ENCODE measurements around the gene MPV17L. TPM values are rescaled to one million over a fixed set of nuclear protein-coding genes. Genes with fewer than 3 reads are reported as not detected.
"Not testable (repeated sequence)": the region's sequence is repeated elsewhere in the genome, so short reads cannot be mapped to it uniquely, and the experiment has no call there.

The MPV17L gene
- total RNA-seq, 1 donor from 2014 or later, result 14.4 TPM

DNA sequence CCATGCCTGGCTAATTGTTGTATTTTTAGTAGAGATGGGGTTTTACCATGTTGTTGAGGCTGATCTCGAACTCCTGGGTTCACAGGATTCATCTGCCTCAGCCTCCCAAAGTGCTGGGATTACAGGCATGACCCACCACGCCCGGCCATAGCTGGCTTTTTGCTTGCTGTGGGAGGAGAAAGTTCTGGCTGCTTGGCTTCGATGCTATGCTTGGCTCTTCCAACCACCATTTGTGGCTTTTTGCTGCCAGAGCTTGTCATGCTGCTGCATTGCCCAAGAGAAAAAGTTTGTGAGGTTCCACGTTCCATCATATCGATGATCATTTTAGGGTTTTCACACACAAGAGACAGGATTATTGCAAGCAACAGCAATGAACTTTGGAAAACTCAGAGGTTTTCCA is 55.1 kb downstream of the MPV17L start:
- DNase-seq (ENCODE audit: low spot score), result no peak

DNA sequence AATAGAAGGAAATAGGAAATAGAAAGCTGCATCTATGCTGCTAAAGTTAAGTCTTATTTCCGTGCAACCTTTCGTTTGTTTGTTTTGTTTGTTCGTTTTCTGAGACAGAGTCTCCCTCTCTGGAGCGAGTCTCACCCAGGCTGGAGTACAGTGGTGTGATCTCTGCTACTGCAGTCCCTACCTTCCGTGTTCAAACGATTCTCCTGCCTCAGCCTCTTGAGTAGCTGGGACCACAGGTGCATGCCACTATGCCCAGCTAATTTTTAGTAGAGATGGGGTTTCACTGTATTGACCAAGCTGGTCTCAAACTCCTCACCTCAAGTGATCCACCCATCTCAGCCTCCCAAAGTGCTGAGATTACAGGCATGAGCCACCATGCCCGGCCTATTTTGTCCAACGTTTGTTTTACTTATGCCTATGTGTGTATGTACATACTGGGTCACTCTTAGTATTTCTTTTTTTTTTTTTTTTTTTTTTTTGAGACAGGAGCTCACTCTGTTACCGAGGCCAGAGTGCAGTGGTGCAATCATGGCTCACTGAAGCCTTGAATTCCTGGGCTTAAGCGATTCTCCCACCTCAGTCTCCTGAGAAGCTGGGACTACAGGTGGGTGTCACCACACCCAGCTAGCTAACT is 55.7 kb downstream of the MPV17L start:
- DNase-seq (ENCODE audit: low spot score), result no peak

DNA sequence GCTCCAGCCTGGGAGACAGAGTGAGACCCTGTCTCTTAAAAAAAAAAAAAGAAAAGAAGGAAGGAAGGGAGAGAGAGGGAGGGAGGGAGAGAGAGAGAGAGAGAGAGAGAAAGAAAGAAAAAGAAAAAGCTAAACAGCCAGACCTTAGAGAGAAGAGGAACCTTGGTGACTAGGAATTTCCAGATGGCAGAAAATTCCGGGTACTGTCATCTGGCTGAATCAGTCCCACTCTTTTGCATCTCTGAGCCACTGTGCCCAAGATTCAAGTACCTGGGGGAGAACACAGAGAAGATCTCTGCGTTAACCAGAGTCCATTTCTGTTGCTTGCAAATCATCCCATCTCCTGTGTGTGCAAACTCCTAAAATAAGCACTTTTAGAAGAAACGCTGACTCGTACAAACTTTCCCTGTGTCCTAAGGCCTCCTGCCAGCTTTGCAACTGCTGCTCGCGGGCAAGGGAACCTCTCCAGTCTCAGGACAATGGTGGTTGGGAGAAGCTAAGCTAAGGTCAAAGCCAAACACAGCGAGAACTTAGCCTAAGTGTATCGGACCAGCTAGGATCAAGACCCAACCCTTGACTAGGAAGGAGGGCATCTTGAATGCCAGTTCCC is 56.8 kb downstream of the MPV17L start:
- no peak for DNase-seq (ENCODE audit: low spot score)

DNA sequence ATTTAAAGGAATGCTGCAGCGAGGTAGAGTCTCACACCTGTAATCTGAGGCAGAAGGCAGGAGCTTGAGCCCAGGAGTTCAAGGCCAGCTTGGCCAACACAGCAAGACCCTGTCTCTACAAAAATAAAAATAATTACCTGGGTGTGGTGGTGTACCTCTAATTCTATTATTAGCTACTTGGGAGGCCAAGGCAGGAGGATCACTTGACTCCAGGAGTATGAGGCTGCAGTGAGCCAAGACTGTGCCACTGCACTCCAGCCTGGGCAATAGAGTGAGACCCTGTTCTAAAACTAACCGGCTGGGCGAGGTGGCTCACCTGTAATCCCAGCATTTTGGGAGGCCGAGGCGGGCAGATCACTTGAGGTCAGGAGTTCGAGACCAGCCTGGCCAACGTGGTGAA is 57.7 kb downstream of the MPV17L start:
- DNase-seq (ENCODE audit: low spot score), result not testable (repeated sequence)

DNA sequence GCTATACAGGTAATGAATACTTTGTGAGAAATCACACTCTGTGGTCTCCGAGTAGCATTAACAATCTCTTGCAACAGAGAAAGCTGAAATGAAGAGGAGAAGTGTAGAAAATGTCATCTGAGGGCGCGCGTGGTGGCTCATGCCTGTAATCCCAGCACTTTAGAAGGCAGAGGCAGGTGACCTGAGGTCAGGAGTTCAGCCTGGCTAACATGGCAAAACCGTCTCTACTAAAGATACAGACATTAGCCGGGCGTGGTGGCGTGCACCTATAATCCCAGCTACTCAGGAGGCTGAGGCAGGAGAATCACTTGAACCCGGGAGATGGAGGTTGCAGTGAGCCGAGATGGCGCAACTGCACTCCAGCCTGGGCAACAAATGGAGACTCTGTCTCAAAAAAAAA is 59.4 kb downstream of the MPV17L start:
- not testable (repeated sequence) for DNase-seq (ENCODE audit: low spot score)

DNA sequence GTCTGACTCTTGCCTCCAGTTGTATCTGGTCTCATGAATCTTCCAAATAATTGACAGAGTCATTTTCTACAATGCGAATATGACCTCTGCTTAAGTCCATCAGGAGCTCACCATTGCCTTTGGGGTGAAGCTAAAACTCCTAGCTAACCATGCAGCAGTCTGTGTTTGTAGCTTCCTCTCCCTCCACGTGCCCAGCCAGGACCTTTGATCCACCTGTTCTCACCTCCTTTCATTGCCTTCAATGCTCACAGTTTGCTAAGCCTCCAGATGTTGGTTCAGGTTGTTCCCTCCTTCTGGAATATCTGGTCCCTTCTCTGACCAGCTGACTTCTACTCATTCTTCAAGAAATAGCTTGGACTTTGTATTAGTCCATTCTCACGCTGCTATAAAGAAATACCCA is 61.8 kb downstream of the MPV17L start:
- DNase-seq (ENCODE audit: low spot score), result no peak

DNA sequence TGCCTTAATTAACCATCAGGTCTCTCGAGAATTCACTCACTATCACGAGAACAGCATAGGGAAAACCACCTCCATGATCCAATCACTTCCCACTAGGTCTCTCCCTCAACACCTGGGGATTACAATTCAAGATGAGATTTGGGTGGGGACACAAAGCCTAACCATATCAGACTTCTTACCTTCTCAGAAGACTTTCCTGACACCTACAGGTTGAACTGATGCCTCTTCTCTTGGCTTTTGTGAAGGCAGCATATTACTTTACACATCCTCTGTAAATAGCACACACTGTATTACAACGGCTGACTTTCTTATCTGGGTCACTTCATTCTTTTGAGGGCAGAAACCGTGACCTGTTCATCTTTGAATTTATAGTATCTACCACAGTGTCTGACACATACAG is 62.4 kb downstream of the MPV17L start:
- no peak for DNase-seq (ENCODE audit: low spot score)

DNA sequence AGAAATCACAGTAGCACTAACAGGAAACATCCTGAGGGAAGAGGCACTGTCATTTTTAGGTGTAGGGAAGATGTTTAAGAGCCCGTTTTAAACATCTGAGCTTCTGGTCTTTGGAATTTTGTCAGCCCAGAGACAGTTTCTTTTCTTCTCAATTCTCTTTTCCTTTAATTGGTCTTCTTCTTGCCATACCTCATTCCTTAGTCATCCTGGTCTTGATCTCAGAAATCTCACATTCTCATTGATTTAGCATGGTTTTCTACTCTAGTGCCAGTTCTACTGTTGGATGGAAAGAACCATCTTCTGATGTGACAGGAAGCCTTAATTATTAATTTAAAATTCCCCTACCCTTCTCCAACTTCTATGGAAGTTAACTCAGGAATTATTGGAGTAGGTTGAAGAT is 64.2 kb downstream of the MPV17L start:
- DNase-seq (ENCODE audit: low spot score), result no peak

DNA sequence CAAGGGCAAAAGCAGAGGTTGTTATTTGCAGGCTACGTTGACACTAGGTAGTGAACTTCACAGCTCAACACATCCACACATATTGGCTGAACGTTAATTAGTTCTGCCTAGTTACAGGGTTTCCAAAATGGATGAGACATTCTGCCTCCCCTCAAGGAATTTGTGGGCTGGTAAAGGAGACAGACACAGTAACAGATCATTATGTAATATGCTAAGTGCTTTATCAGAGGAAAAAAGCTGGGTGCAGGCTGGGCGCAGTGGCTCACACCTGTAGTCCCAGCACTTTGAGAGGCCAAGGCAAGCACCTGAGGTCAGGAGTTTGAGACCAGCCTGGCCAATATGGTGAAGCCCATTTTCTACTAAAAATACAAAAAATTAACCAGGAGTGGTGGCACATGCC is 65.0 kb downstream of the MPV17L start:
- no peak for DNase-seq (ENCODE audit: low spot score)

DNA sequence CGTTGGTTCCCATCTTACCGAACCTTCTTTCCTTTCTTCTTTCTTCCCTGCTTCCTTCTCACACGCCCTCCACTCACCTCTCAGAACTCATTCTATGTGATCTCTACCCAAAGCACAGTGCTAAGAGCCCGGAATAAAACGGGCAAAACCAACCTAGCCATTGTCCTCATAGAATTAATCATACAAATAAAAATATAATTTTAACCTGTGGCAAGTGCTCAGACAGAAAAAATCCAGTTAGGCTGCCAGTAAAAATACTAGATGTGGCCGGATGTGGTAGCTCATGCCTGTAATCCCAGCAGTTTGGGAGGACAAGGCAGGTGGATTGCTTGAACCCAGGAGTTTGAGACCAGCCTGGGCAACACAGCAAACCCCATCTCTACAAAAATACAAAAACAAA is 65.8 kb downstream of the MPV17L start:
- DNase-seq (ENCODE audit: low spot score), result no peak

Other genes with a start within 250 kb of the MPV17L start
- 15.2 TPM for gene NPIPA5, start 17.5 kb upstream of the MPV17L start, total RNA-seq
- gene BMERB1, start 38.8 kb downstream of the MPV17L start, total RNA-seq, result 60.7 TPM
- 51.4 TPM for gene MARF1, start 247.4 kb downstream of the MPV17L start, total RNA-seq